Cardiac muscle cell (in vitro differentiated cells and primary cell): Measurements from ENCODE around the gene BCAM. TPM values are rescaled to one million over a fixed set of nuclear protein-coding genes. Genes with fewer than 3 reads are reported as not detected.

Source experiments
- DNase-seq, 2 donors: peaks; one replicate each; pipeline versions ENCODE4 v3.0.0 to v3.0.0-alpha.2; 2010 to 2017; ENCODE audit warnings: low read depth in 1 of 2, low spot score in 1 of 2
- H3K27ac ChIP-seq: fragments of 200-600 bp; sonication (generic); 2 replicates; pipeline ENCODE4 v1.5.1; 2016
- H3K27me3 ChIP-seq: fragments of 200-600 bp; sonication (generic); 2 replicates; pipeline ENCODE4 v1.6.0; 2016; ENCODE audit warnings: control low read depth
- H3K36me3 ChIP-seq: fragments of 200-600 bp; sonication (generic); 2 replicates; pipeline ENCODE4 v1.5.1; 2016; ENCODE audit warnings: control low read depth
- H3K4me1 ChIP-seq: fragments of 200-600 bp; sonication (generic); 2 replicates; pipeline ENCODE4 v1.8.1; 2017; ENCODE audit warnings: low read depth, mild to moderate bottlenecking, mixed run types
- H3K4me3 ChIP-seq: fragments of 200-600 bp; sonication (generic); 2 replicates; pipeline ENCODE4 v1.5.1; 2016; ENCODE audit warnings: mild to moderate bottlenecking
- H3K9me3 ChIP-seq: fragments of 200-600 bp; sonication (generic); 2 replicates; pipeline ENCODE4 v1.5.1; 2017; ENCODE audit warnings: low read depth, mild to moderate bottlenecking, control low read depth
- polyA plus RNA-seq: library from polyadenylated mRNA; unstranded; fragments of >200 nt; fragmentation: Nextera tagmentation; extraction: Ambion mirVana; gene quantifications from 2 replicates; pipeline ENCODE4 v1.2.1, GENCODE V29; 2016
- total RNA-seq: library from RNA; depleted of rRNA; stranded (reverse); fragments of >200 nt; gene quantifications from 2 replicates; pipeline ENCODE4 v1.2.3, GENCODE V29; 2016
- TF ChIP-seq, protein P1 (sequence below): IDR thresholded peaks from 2 replicates; pipeline ENCODE4 v1.5.1; 2012; ENCODE audit warnings: low read depth, mild to moderate bottlenecking, low read length

Gene BCAM
- total and polyA plus RNA-seq, 2 experiments from 2014 or later, result 41.4 to 338 TPM

DNA sequence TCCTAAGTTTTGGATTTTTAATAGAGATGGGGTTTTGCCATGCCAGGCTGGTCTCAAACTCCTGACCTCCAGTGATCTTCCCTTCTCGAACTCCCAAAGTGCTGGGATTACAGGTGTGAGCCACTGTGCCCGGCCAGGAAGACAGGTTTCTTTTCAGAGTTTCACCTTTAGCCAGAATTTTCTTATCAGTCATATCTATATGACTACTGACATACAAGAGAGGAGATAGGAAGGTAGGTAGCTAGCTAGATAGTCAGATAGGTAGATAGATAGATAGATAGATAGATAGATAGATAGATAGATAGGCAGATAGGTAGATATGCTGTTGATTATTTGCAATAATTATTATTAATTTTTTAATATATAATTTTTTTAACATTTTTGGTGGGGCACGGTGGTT lies 23.6 kb upstream of the BCAM start:
- no peaks in the 10 kb centered on the region for H3K4me1 ChIP-seq
- H3K36me3 ChIP-seq, result no peaks in the 10 kb centered on the region
- TF ChIP-seq, protein P1, sequence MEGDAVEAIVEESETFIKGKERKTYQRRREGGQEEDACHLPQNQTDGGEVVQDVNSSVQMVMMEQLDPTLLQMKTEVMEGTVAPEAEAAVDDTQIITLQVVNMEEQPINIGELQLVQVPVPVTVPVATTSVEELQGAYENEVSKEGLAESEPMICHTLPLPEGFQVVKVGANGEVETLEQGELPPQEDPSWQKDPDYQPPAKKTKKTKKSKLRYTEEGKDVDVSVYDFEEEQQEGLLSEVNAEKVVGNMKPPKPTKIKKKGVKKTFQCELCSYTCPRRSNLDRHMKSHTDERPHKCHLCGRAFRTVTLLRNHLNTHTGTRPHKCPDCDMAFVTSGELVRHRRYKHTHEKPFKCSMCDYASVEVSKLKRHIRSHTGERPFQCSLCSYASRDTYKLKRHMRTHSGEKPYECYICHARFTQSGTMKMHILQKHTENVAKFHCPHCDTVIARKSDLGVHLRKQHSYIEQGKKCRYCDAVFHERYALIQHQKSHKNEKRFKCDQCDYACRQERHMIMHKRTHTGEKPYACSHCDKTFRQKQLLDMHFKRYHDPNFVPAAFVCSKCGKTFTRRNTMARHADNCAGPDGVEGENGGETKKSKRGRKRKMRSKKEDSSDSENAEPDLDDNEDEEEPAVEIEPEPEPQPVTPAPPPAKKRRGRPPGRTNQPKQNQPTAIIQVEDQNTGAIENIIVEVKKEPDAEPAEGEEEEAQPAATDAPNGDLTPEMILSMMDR, result no peak
- no peak for DNase-seq
- H3K27ac ChIP-seq, result no peak overlapping the region
- no peak overlapping the region for H3K4me3 ChIP-seq
- no peaks in the 10 kb centered on the region for H3K9me3 ChIP-seq
- H3K27me3 ChIP-seq, result no peaks in the 10 kb centered on the region

DNA sequence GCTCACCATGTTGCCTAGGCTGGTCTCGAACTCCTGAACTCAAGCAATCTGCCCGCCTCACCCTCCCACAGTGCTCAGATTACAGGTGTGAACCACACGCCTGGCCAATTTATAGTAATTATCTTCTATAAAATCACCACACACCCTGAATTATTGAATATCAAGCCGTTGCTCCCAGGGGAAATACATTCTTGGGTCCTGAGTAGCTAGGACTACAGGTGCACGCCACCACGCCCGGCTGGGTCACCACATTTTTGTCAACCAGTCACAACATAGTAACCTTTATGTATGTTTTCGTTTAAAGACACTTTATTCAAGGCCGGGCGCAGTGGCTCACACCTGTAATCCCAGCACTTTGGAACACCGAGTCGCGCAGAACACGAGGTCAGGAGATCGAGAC lies 22.9 kb upstream of the BCAM start:
- no peak overlapping the region for H3K27ac ChIP-seq
- H3K27me3 ChIP-seq, result no peaks in the 10 kb centered on the region
- no peak for DNase-seq
- no peaks in the 10 kb centered on the region for H3K36me3 ChIP-seq
- TF ChIP-seq, protein P1, result no peak
- no peak overlapping the region for H3K4me3 ChIP-seq
- no peaks in the 10 kb centered on the region for H3K4me1 ChIP-seq
- no peaks in the 10 kb centered on the region for H3K9me3 ChIP-seq

DNA sequence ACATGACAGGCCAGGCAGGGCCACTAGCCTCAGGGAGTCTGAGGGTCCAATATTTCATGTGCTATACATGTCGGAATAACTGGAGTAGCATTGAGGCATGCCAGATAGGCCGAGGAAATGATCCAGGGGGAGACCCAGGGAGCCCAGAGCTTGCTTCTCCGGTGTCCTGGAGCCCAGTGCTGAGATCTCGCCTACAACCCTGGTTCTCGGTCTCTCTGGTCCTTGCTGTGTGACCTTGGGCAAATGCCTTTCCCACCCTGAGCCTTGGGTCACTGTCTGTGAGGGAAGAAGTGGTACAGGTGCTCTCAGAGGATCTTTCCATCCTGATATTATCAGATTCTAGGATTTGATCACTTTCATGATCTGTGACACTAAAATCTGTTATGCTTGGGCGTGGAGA lies 19.9 kb upstream of the BCAM start:
- DNase-seq, result no peak
- H3K27ac ChIP-seq, result no peak overlapping the region
- TF ChIP-seq, protein P1, result no peak

DNA sequence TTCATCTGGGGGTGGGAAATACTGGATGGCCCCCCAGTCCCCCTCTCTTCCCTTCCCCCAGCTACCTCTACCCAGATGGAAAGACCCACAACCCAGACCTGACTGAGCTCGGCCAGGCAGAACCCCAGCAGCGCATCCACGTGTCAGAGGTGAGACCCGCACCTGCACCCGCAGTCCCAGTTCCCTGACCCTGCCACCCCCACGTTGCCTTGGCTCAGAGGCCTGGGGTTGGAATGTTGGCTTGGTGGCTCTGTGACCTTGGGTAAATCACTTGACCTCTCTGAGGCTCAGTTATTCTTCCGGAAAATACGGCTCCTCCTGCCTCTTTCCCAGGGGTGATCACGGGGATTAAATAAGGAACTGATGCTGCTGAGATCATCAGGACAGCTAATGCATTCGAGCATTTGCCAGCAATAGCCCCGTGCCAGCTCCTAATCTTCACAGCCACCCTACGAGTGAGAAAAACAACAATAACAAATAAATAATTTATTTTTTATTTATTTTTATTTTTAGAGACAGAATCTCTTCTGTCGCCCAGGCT lies 18.9 kb upstream of the BCAM start:
- TF ChIP-seq, protein P1, result no peak
- H3K4me3 ChIP-seq, result no peak overlapping the region
- H3K27me3 ChIP-seq, result no peaks in the 10 kb centered on the region

More for the DNA sequence above, 19.9 kb upstream of the BCAM start:
- no peaks in the 10 kb centered on the region for H3K9me3 ChIP-seq
- H3K4me3 ChIP-seq, result no peak overlapping the region
- no peaks in the 10 kb centered on the region for H3K4me1 ChIP-seq
- no peaks in the 10 kb centered on the region for H3K27me3 ChIP-seq
- no peaks in the 10 kb centered on the region for H3K36me3 ChIP-seq

DNA sequence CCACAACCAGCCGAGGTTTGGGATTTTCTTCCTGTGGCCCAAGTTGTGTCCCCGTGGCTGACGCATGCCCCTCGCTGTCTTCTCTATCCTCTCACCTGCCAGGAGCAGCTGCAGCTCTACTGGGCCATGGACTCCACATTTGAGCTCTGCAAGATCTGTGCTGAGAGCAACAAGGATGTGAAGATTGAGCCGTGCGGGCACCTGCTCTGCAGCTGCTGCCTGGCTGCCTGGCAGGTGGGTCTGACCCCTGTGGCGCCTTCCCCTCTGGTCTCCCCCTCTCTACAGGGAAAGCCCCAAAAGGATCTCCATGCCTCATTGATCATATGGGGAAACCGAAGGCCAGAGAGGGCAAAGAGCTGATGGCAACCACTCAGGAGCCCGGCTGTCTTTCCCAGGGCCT lies 16.6 kb upstream of the BCAM start:
- Histone ChIP-seq H3K27ac (no peak overlapping the region), H3K36me3 (no peaks in the 10 kb centered on the region), H3K9me3 (no peaks in the 10 kb centered on the region), H3K4me1 (peaks cover 7% of the 10 kb centered on the region), H3K4me3 (no peak overlapping the region), H3K27me3 (no peaks in the 10 kb centered on the region)
- DNase-seq, result no peak
- TF ChIP-seq, protein P1, result no peak

More for the DNA sequence above, 18.9 kb upstream of the BCAM start:
- Histone ChIP-seq H3K9me3 (no peaks in the 10 kb centered on the region), H3K36me3 (no peaks in the 10 kb centered on the region), H3K27ac (no peak overlapping the region), H3K4me1 (no peaks in the 10 kb centered on the region)
- no peak for DNase-seq
